NCI-H345 treated with DMSO at 0.1 percent for 48 hours (cell line): ENCODE data around the gene PWP1.
A peak's percentile ranks its signal among the peaks of the same experiment; 100 is the strongest.
"Not testable (repeated sequence)": the region's sequence is repeated elsewhere in the genome, so short reads cannot be mapped to it uniquely, and the experiment has no call there.

Source experiments
- DNase-seq: peaks from one replicate; lab custom pipeline; 2025; ENCODE audit not compliant: unreplicated experiment; lab: John Stamatoyannopoulos, UW

The PWP1 gene

GRCh38 chr12:107668320-107669098 lies 17.1 kb upstream of the PWP1 start:
- DNase-seq = no peak

DNA sequence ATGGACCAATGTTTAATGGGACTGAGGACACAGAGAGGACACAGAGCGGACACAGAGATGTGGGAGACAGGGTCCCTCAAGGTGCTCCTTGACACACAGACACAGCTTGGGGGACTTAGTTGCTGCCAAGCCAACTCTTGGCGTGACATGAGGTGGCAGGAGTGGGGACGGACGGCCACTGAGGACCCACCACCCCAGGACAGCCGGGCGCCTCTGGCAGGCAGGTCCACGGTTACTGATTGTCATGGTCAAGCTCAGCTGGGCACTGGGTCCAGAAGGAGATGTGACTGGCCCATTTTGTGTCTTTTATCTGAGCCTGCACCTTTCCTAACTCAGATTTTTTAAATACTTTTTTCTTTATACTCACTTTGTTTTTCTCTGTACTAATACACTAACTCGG lies 15.7 kb upstream of the PWP1 start:
- no peak for DNase-seq

- DNase-seq = no peak
Measured at GRCh38 chr12:107670999-107671643, 14.5 kb upstream of the PWP1 start.

- no peak for DNase-seq
Measured at GRCh38 chr12:107677671-107678070, 7.9 kb upstream of the PWP1 start.

DNA sequence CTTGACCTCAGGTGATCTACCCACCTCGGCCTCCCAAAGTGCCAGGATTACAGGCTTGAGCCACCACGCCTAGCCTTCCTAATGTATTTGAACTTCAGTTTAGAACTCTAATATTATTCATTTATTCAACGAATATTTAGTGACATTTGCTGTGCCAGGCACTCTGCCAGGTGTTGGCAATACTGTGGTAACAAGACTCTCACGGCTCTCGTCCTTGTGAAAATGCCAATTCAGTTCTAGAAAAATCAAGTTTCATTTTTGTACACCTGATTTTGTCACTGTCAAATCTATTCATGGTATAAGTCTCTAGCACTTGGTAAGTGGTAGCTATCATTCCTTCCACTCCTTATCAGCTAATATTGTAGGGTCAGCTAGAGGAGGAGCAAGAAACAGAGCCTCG lies 6.3 kb upstream of the PWP1 start:
- DNase-seq = no peak

DNA sequence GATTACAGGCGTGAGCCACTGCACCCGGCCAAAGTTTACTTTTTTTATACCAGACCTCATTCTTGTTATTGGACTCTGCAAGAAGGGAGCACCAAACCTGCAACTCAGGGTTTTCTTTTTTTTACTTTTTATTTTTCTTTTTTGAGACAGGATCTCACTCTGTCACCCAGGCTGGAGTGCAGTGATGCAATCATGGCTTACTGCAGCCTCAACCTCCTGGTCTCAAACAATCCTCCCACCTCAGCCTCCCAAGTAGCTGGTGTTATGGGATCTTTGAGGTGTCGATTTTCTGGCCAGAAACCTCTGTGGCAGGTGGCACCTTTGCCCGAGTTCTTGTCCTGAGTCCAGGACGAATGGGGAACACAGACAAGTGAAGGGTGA lies 4.2 kb upstream of the PWP1 start:
- DNase-seq = no peak

DNA sequence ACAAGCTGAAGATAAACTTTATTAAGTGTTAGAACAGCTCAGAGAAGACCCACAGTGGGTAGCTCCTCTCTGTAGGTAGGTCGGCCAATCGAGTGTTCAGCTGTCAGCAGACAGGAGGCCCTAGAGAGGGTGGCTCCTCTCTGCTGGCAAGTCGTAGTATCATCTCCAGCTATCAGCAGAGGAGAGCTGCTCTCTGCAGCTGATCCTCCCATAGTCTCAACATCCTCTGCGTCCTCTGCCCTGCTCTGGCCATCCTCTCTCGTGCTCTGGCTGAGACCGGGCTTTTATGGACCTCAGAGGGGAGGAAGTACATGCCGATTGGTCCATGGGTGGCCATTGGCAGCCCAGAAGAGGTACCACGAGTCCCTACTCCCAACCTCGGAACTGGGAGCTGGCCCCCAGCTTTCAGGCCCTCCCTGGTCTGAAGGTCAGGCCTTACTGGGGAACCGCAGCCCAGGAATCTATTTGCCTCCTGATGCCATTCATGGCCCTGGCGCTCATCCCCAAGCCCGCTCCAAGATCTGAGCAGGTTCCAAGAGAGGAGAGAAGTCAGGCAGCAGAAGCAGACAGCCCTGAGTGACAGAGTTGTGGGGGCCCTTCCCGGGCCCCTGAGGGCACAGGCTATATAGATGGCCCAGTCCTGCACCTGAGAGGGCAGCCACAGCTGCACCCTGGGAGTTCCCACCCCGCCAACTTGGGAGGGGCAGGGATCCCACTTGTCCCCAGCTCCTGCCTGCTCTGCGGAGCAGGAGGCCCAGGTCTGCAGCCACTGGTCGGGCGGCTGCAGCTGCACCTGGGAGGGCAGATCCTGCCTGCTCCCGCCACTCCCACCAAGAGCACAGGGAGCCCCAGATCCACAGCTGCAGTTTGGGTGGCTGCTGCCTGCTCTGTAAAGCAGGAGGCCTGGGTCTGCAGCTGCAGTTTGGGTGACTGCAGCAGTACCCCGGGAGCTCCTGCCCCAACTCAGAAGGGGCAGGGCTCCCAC lies 3.5 kb upstream of the PWP1 start:
- no peak for DNase-seq

- no peak for DNase-seq
Measured at GRCh38 chr12:107684029-107684795, 1.4 kb upstream of the PWP1 start.

DNA sequence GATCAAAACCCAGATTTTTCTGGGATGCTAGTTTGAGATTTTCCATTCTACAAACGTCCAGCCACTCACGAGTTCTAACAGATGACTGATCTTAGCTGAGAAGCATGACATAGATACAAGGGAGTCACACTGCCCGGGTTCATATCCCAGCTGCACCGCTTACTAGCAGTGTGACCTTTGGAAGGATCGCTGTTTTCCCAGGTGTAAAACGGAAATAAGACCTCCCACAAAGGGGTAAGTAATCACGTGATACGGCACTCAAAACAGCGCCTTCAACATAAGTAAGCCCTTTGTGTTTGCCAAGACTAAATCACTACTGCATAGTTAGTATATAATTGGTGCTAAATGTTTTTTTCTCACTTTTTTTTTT lies 624 bp upstream of the PWP1 start:
- DNase-seq = peak; percentile 39

GRCh38 chr12:107695772-107696171 lies 10.2 kb downstream of the PWP1 start:
- DNase-seq = not testable (repeated sequence)

GRCh38 chr12:107702106-107702505 lies 16.5 kb downstream of the PWP1 start:
- no peak for DNase-seq

DNA sequence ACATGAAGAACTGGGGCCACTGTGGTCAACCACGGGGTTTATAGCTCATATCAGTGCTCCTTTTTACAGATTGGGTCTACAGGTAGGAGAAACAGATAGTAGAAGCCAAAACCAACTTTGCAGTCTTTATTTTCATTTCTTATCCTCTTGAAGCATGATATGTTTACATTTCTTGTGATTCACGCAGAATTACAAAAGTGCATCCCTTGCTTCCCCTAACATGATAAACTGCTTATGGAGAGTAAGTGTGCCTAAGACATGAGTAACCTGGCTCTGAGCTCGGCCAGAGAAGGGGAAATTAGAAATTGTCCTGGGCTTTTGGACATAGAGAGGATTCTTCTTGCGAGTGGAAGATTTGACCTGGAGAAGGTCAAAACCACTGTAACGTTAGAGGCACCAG lies 18.4 kb downstream of the PWP1 start:
- no peak for DNase-seq

DNA sequence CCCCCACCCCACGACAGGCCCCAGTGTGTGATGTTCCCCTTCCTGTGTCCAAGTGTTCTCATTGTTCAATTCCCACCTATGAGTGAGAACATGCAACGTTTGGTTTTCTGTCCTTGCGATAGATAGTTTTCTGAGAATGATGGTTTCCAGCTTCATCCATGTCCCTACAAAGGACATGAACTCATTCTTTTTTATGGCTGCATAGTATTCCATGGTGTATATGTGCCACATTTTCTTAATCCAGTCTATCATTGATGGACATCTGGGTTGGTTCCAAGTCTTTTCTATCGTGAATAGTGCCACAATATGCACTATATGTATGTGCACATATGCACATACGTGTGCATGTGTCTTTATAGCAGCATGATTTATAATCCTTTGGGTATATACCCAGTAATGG lies 19.9 kb downstream of the PWP1 start:
- not testable (repeated sequence) for DNase-seq

- no peak for DNase-seq
Measured at GRCh38 chr12:107715780-107716179, 30.2 kb downstream of the PWP1 start.

DNA sequence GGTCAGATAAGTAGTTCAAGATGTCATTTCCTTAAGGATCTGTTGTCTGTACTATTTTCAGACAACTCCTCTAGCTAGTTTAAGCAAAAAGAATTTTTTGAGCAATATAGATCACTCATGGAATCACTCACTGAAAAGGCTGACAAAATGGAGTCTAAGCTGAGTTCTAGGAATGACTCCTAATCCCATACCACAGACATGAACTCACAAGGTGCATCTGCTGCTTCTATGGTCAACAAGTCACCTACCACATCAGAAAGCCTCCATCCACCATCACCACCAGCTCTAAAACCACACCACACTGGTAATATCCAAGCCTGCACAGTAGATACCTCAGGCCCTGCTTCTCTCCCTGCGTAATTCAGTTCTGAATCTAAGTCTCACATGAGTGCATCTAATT lies 33.0 kb downstream of the PWP1 start:
- no peak for DNase-seq

GRCh38 chr12:107727327-107727726 lies 41.7 kb downstream of the PWP1 start:
- not testable (repeated sequence) for DNase-seq

GRCh38 chr12:107727742-107728141 lies 42.1 kb downstream of the PWP1 start:
- DNase-seq = not testable (repeated sequence)

- DNase-seq = no peak
Measured at GRCh38 chr12:107730618-107731341, 45.2 kb downstream of the PWP1 start.

DNA sequence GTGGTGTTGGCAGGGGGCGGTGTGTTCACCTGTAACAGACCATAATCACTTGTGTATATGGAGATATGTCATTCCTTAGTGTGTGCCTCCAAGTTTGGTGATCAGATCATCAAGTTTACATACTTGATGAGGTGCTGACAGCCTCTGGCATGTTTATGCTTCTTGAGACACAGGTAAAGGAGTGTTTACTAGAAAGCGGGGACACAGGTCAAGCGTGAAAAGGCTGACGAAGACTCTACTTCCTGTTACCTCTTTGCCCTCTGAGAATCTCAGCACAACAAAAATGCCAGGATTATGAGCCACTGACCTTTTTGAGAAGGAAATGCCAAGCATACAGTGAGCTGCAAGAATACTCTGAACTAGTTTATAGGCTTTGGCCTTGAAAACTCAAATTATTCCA lies 45.8 kb downstream of the PWP1 start:
- DNase-seq = no peak

- no peak for DNase-seq
Measured at GRCh38 chr12:107732365-107732764, 46.8 kb downstream of the PWP1 start.
